B cell (primary cell): ENCODE results near the gene IPO4. TPM values are rescaled to one million over a fixed set of nuclear protein-coding genes. Genes with fewer than 3 reads are reported as not detected.

Experiments
- ATAC-seq: fragments of 200-7000 bp; cut with Tn5 transposase; one replicate; pipeline ENCODE4 v1.10.0; 2021; ENCODE audit warnings: low read depth, mild to moderate bottlenecking, moderate number of reproducible peaks, moderate library complexity
- CTCF ChIA-PET: fragments of 350-600 bp; sonication (Branson Sonifier 250); formaldehyde crosslinking; loops from one replicate; lab custom pipeline; 2021; ENCODE audit warnings: antibody characterized with exemption, inconsistent platforms; lab: Charles Lee
- POLR2A ChIA-PET: fragments of 350-600 bp; sonication (Branson Sonifier 250); formaldehyde crosslinking; loops from one replicate; lab custom pipeline; 2021; ENCODE audit warnings: antibody characterized with exemption; lab: Charles Lee
- DNase-seq: peaks from one replicate; pipeline ENCODE4 v3.0.0; 2013
- H2AFZ ChIP-seq: 2 replicates; pipeline ENCODE4 v1.6.1; 2012; ENCODE audit warnings: mild to moderate bottlenecking, low read depth, low read length; ENCODE audit not compliant: insufficient read depth, poor library complexity, severe bottlenecking
- H3K27ac ChIP-seq, 2 donors: 1 replicate in 1 of 2; 2 replicates in 1 of 2; pipeline ENCODE4 v1.5.1; 2012 to 2013; ENCODE audit warnings: low read length in 2 of 2, mild to moderate bottlenecking in 2 of 2, moderate library complexity in 1 of 2
- H3K27me3 ChIP-seq, 4 experiments: fragments of 200-600 bp in 1 of 4; sonication (generic) in 1 of 4; replicated peaks in 1 of 4; 1 replicate in 2 of 4; 2 replicates in 2 of 4; pipeline versions ENCODE4 v1.6.1 to v1.7.0; 2013 to 2016; ENCODE audit warnings: low read length in 3 of 4, mild to moderate bottlenecking in 2 of 4, mixed read lengths in 1 of 4, moderate library complexity in 1 of 4; ENCODE audit not compliant: insufficient read depth in 4 of 4, control insufficient read depth in 3 of 4; ENCODE audit errors: control extremely low read depth in 1 of 4
- H3K36me3 ChIP-seq, 2 experiments: replicated peaks in 1 of 2; 1 replicate in 1 of 2; 2 replicates in 1 of 2; pipeline versions ENCODE4 v1.6.1 to v1.7.1; 2013; ENCODE audit warnings: low read length in 1 of 2; ENCODE audit not compliant: insufficient read depth in 2 of 2, control insufficient read depth in 1 of 2; ENCODE audit errors: control extremely low read depth in 1 of 2, extremely low read depth in 1 of 2
- H3K4me1 ChIP-seq, 2 donors: fragments of 200-600 bp in 1 of 2; sonication (generic) in 1 of 2; 1 replicate in 1 of 2; 2 replicates in 1 of 2; pipeline versions ENCODE4 v1.5.1 to v1.6.1; 2013 to 2017; ENCODE audit warnings: low read length in 2 of 2; ENCODE audit not compliant: control insufficient read depth in 2 of 2, insufficient read depth in 2 of 2
- H3K4me2 ChIP-seq: replicated peaks from 2 replicates; pipeline ENCODE3; 2012; ENCODE audit warnings: mild to moderate bottlenecking, low read depth, low read length; ENCODE audit not compliant: poor library complexity, severe bottlenecking
- H3K4me3 ChIP-seq, 5 experiments: fragments of 200-600 bp in 1 of 5; sonication (generic) in 1 of 5; 1 replicate in 3 of 5; 2 replicates in 2 of 5; pipeline versions ENCODE4 v1.5.1 to v1.7.0; 2011 to 2016; ENCODE audit warnings: low read length in 4 of 5, mild to moderate bottlenecking in 4 of 5, low read depth in 2 of 5, control low read depth in 1 of 5, moderate library complexity in 1 of 5; ENCODE audit not compliant: insufficient read depth in 1 of 5; ENCODE audit errors: control extremely low read depth in 1 of 5, extremely low read depth in 1 of 5
- H3K79me2 ChIP-seq: fragments of 200-600 bp; sonication (generic); one replicate; pipeline ENCODE4 v1.6.0; 2016; ENCODE audit warnings: low read length; ENCODE audit not compliant: control insufficient read depth, insufficient read depth
- H3K9ac ChIP-seq: fragments of 200-600 bp; sonication (generic); 2 replicates; pipeline ENCODE4 v1.6.1; 2017; ENCODE audit warnings: mild to moderate bottlenecking, low read length, moderate library complexity
- H3K9me3 ChIP-seq, 3 donors: one replicate each; pipeline versions ENCODE4 v1.6.1 to v1.7.1; 2013; ENCODE audit warnings: low read length in 2 of 3; ENCODE audit not compliant: control insufficient read depth in 2 of 3, insufficient read depth in 1 of 3; ENCODE audit errors: control extremely low read depth in 1 of 3
- H4K20me1 ChIP-seq: 2 replicates; pipeline ENCODE4 v1.6.0; 2012; ENCODE audit warnings: mild to moderate bottlenecking, low read length; ENCODE audit not compliant: insufficient read depth, control insufficient read depth, poor library complexity, severe bottlenecking
- H3K27ac Mint-ChIP-seq: one replicate; pipeline ENCODE4 v1.8.0; 2021; ENCODE audit warnings: mixed read lengths
- H3K27me3 Mint-ChIP-seq: one replicate; pipeline ENCODE4 v1.8.0; 2021; ENCODE audit warnings: mixed read lengths
- H3K4me1 Mint-ChIP-seq: one replicate; pipeline ENCODE4 v1.8.0; 2021; ENCODE audit warnings: mixed read lengths
- H3K4me3 Mint-ChIP-seq: one replicate; pipeline ENCODE4 v1.8.0; 2021; ENCODE audit warnings: mixed read lengths
- H3K9me3 Mint-ChIP-seq: one replicate; pipeline ENCODE4 v1.8.0; 2022; ENCODE audit warnings: mixed read lengths; ENCODE audit not compliant: insufficient read depth
- EZH2 ChIP-seq: IDR thresholded peaks from 2 replicates; pipeline ENCODE4 v1.6.1; 2012; ENCODE audit warnings: borderline replicate concordance, low read depth, mild to moderate bottlenecking, moderate library complexity, low read length; ENCODE audit not compliant: insufficient read depth, poor library complexity, severe bottlenecking
- WGBS: methylation state at CpG from one replicate; pipeline ENCODE4 v1.1.5; 2013; ENCODE audit warnings: missing lambda C conversion rate; ENCODE audit not compliant: insufficient coverage; 5-methylcytosine and 5-hydroxymethylcytosine counted together
- intact Hi-C: fragments of 100-400 bp; cut with micrococcal nuclease; formaldehyde crosslinking; loops from one replicate; pipeline ENCODE4 v1.10.0; 2022
- polyA plus RNA-seq: library from polyadenylated mRNA; depleted of rRNA; stranded (reverse); fragments of >200 nt; gene quantifications from 2 replicates; pipeline ENCODE4 v1.2.3, GENCODE V29; 2012
- total RNA-seq, 2 donors: library from RNA; stranded (reverse); fragments of 120-200 nt in 1 of 2; gene quantifications; 1 replicate in 1 of 2; 2 replicates in 1 of 2; pipeline versions ENCODE4 v1.2.3 to v1.2.4, GENCODE V29; 2013 to 2022
- TF ChIP-seq, protein P1 (sequence below): fragments of 200-600 bp; IDR thresholded peaks from one replicate; pipeline ENCODE4 v1.8.0; 2022; ENCODE audit warnings: antibody characterized with exemption, mild to moderate bottlenecking

The IPO4 gene
- total and polyA plus RNA-seq, 2 donors (not counting 1 experiment from before 2014, with no cell fraction given), result 28.3 to 35.0 TPM

DNA sequence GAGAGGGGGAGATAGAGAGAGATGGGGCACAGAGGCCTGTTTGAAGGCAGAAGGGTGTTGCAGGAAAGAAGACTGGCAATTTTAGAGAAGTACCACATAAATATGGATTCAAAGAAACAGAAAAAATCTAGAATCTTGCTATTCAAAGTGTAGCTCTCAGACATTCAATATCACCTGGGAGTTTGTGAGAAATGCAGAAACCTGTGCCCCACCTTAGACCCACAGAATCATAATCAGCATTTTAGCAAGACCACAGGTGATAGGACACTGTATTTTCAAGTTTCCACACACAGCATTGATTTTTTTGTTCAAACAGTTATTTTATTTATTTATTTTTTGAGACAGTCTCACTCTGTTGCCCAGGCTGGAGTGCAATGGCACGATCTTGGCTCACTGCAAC, 40.3 kb upstream of the IPO4 start:
- no CpG with 5 or more reads among the region's 1 CpG for WGBS
- Histone ChIP-seq H3K36me3 (peaks cover 0 to 8% of the 10 kb centered on the region in 2 experiments), H3K4me1 (peaks cover 18 to 22% of the 10 kb centered on the region in 2 donors), H3K79me2 (peaks cover 91% of the 10 kb centered on the region), H2AFZ (no peak overlapping the region), H3K27ac (no peak overlapping the region), H3K4me3 (no peak overlapping the region), H3K27me3 (no peaks in the 10 kb centered on the region), H4K20me1 (peaks cover 22% of the 10 kb centered on the region), H3K9ac (no peak overlapping the region), H3K4me2 (no peak overlapping the region), H3K9me3 (no peaks in the 10 kb centered on the region)
- ATAC-seq, result no peak
- ChIA-PET CTCF (interaction anchor here (0.8 to 2.2 kb wide), 4 partner anchors 13 to 77 kb away, joined by 3 to 8 read pairs (median 5); partner anchors contain the start of genes MDP1, RABGGTA and TINF2), POLR2A (interaction anchor here (0.6 to 1.1 kb wide), 2 partner anchors 14 to 70 kb away, joined by 3 to 8 read pairs; partner anchors contain the start of gene TINF2)
- peaks cover 49% of the 10 kb centered on the region for H3K4me1 Mint-ChIP-seq
- no peaks in the 10 kb centered on the region for H3K27me3 Mint-ChIP-seq
- intact Hi-C loops, result no loop called here
- H3K9me3 Mint-ChIP-seq, result no peaks in the 10 kb centered on the region
- H3K4me3 Mint-ChIP-seq, result no peak overlapping the region
- no peak for DNase-seq
- TF ChIP-seq, protein P1, sequence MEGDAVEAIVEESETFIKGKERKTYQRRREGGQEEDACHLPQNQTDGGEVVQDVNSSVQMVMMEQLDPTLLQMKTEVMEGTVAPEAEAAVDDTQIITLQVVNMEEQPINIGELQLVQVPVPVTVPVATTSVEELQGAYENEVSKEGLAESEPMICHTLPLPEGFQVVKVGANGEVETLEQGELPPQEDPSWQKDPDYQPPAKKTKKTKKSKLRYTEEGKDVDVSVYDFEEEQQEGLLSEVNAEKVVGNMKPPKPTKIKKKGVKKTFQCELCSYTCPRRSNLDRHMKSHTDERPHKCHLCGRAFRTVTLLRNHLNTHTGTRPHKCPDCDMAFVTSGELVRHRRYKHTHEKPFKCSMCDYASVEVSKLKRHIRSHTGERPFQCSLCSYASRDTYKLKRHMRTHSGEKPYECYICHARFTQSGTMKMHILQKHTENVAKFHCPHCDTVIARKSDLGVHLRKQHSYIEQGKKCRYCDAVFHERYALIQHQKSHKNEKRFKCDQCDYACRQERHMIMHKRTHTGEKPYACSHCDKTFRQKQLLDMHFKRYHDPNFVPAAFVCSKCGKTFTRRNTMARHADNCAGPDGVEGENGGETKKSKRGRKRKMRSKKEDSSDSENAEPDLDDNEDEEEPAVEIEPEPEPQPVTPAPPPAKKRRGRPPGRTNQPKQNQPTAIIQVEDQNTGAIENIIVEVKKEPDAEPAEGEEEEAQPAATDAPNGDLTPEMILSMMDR, result no peak
- TF ChIP-seq EZH2, result no peak
- no peak overlapping the region for H3K27ac Mint-ChIP-seq

DNA sequence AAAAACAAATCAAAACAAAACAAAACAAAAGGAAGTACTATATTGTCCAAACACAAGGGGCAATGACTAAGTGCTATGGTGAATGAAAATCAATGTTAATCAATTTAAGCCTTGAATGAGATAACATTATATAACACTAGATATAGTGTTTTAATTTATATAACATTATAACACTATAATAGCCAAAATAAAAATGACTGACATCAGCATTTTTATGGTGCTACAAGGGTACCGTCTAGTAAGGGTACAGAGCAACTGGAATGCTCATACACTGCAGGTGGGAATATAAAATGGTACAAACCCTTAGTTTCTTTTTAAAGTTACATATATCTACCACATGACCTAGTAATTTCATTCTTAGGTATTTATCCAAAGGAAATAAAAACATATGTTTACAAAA, 37.9 kb upstream of the IPO4 start:
- no peak for ATAC-seq
- POLR2A ChIA-PET, result no interaction called here

More for the DNA sequence above, 37.9 kb upstream of the IPO4 start:
- H3K4me3 Mint-ChIP-seq, result no peak overlapping the region
- Histone ChIP-seq H3K9me3 (no peaks in the 10 kb centered on the region), H3K79me2 (peaks cover 87% of the 10 kb centered on the region), H4K20me1 (peaks cover 27% of the 10 kb centered on the region), H3K36me3 (peaks cover 0 to 8% of the 10 kb centered on the region in 2 experiments), H3K4me2 (no peak overlapping the region), H3K4me3 (no peak overlapping the region), H3K4me1 (peaks cover 7% of the 10 kb centered on the region in 2 donors), H2AFZ (no peak overlapping the region), H3K27ac (no peak overlapping the region), H3K9ac (no peak overlapping the region), H3K27me3 (no peaks in the 10 kb centered on the region)
- CTCF ChIA-PET, result no interaction called here
- no CpG with 5 or more reads among the region's 1 CpG for WGBS
- H3K9me3 Mint-ChIP-seq, result no peaks in the 10 kb centered on the region
- H3K27me3 Mint-ChIP-seq, result no peaks in the 10 kb centered on the region
- no peak for DNase-seq
- no peak overlapping the region for H3K27ac Mint-ChIP-seq
- H3K4me1 Mint-ChIP-seq, result peaks cover 27% of the 10 kb centered on the region
- TF ChIP-seq, protein P1, result no peak
- TF ChIP-seq EZH2, result no peak
- intact Hi-C loops, result no loop called here
